ENCODE measurements around the gene NTF4. TPM values are rescaled to one million over a fixed set of nuclear protein-coding genes. Genes with fewer than 3 reads are reported as not detected.

Gene NTF4
- total and polyA plus RNA-seq, 2 of the 13 experiments (the other 11 are each of a cell fraction or from before 2014, with no cell fraction given), result not detected

- Histone ChIP-seq H3K27ac (ENCODE audit: extremely low read length, insufficient read depth, low read length) (no peak overlapping the region), H3K27me3 (ENCODE audit: control insufficient read depth in 1 of 2, insufficient read depth in 2 of 2, low read length in 2 of 2) (peaks cover 0 to 25% of the 10 kb centered on the region in 2 experiments; a peak in 3 of 5 replicates), H3K9ac (ENCODE audit: insufficient read depth, low read depth, low read length) (peak overlapping the region; percentile 54; the same call in 1 of the 2 replicates), H3K79me2 (ENCODE audit: insufficient read depth, low read length) (no peaks in the 10 kb centered on the region), H3K9me3 (ENCODE audit: low read length) (no peaks in the 10 kb centered on the region), H3K4me3 (replicated peaks in 1 of 3; ENCODE audit: insufficient read depth in 1 of 3, low read depth in 2 of 3, low read length in 3 of 3) (peak overlapping the region; percentile 53 to 63 (median 61)), H4K20me1 (ENCODE audit: insufficient read depth, low read length) (no peaks in the 10 kb centered on the region), H2AFZ (ENCODE audit: low read length) (no peak overlapping the region), H3K4me2 (ENCODE audit: low read depth, low read length) (peak overlapping the region; percentile 98), H3K36me3 (replicated peaks in 1 of 2; ENCODE audit: control insufficient read depth in 1 of 2, insufficient read depth in 2 of 2, low read length in 2 of 2) (peaks cover 4 to 13% of the 10 kb centered on the region in 2 experiments; a peak in 4 of 5 replicates), H3K4me1 (ENCODE audit: insufficient read depth, low read length) (peaks cover 27% of the 10 kb centered on the region)
- POLR2A ChIA-PET, result interaction anchor here (0.8 to 2.9 kb wide), 4 partner anchors 14 to 106 kb away, joined by 3 to 21 read pairs (median 4); partner anchors contain the start of genes GYS1 and RUVBL2
- whole genome bisulfite sequencing (ENCODE audit: low lambda C conversion rate), result 9% methylated on average over 19 of the region's 41 CpGs
- intact Hi-C loops (cut with micrococcal nuclease; ENCODE audit: unreplicated experiment) (no loop called here), in situ Hi-C loops (cut with HindIII; ENCODE audit: extremely low pct_ligation_motif_present, low pct_unique_long_range_greater_than_20kb) (no loop called here)
- BruUV-seq (replicated peaks), result no TSS peak
- ATAC-seq (peak; percentile 71), DNase-seq (ENCODE audit: low spot score) (peak; percentile 67), FAIRE-seq (no peak)
- CTCF ChIA-PET (ENCODE audit: low intra/inter-chr PET ratio, low total read pairs), result no interaction called here
- TF ChIP-seq SP4 (CRISPR knock-in tag; IDR thresholded peaks at IDR 0.05) (peak; percentile 49; the same call in 1 of the 2 replicates), MAZ (IDR thresholded peaks at IDR 0.05; ENCODE audit: borderline replicate concordance, low read depth, low read length) (0 out of 2 replicates have a peak, but pooled peaks have one; percentile 18), MAZ (CRISPR knock-in tag; IDR thresholded peaks at IDR 0.05; ENCODE audit: low read depth) (no peak), SMAD1 (CRISPR knock-in tag; IDR thresholded peaks at IDR 0.05; ENCODE audit: borderline replicate concordance, low read depth) (0 out of 2 replicates have a peak, but pooled peaks have one; percentile 14), MYC (CRISPR knock-in tag; IDR thresholded peaks at IDR 0.05; ENCODE audit: borderline replicate concordance) (0 out of 2 replicates have a peak, but pooled peaks have one; percentile 20), ARID4A (CRISPR knock-in tag; IDR thresholded peaks at IDR 0.05; ENCODE audit: borderline replicate concordance) (0 out of 2 replicates have a peak, but pooled peaks have one; percentile 6), HNRNPK (IDR thresholded peaks at IDR 0.05; ENCODE audit: low read depth, low read length, poor library complexity, severe bottlenecking) (peak; percentile 39), CTCF (CRISPR knock-in tag; IDR thresholded peaks at IDR 0.05) (peak; percentile 52), KDM2A (CRISPR knock-in tag; IDR thresholded peaks at IDR 0.05; ENCODE audit: borderline replicate concordance, low read depth) (0 out of 2 replicates have a peak, but pooled peaks have one; percentile 46), ZNF501 (CRISPR knock-in tag; IDR thresholded peaks at IDR 0.05) (peak; percentile 27; the same call in 1 of the 2 replicates), ZNF687 (CRISPR knock-in tag; IDR thresholded peaks at IDR 0.05) (peak; percentile 45)
These were observed 45.2 kb downstream of the NTF4 start for GRCh38 chr19:49019242-49019932.

Data from HepG2 (cell line).